SK-N-SH (cell line): Measurements from ENCODE around the gene CEP19. TPM values are rescaled to one million over a fixed set of nuclear protein-coding genes. Genes with fewer than 3 reads are reported as not detected.

Source experiments
- CTCF ChIA-PET: fragments of 300-600, 350-600 bp; formaldehyde crosslinking; extraction: SDS; loops from one replicate; lab custom pipeline; 2021; lab: Yijun Ruan, JAX
- POLR2A ChIA-PET: fragments of 350-600 bp; sonication (Branson Sonifier 250); formaldehyde crosslinking; extraction: SDS; loops from one replicate; lab custom pipeline; 2020; ENCODE audit warnings: antibody characterized with exemption, inconsistent platforms; lab: Yijun Ruan, JAX
- DNase-seq: peaks from one replicate; pipeline ENCODE4 v3.0.0; 2012
- H2AFZ ChIP-seq: fragments of 200-600 bp; sonication (generic); 2 replicates; pipeline ENCODE4 v1.8.1; 2016; ENCODE audit warnings: antibody characterized with exemption, mild to moderate bottlenecking, low read depth
- H3F3A ChIP-seq: fragments of 200-600 bp; sonication (generic); replicated peaks from 2 replicates; pipeline ENCODE3; 2016; ENCODE audit warnings: antibody characterized with exemption, mild to moderate bottlenecking; ENCODE audit not compliant: insufficient read depth
- H3K27ac ChIP-seq, 2 experiments: fragments of 200-500 bp in 1 of 2; fragments of 200-600 bp in 1 of 2; sonication (Bioruptor generic) in 1 of 2; sonication (generic), shearing (Covaris generic) in 1 of 2; 2 replicates each; pipeline versions ENCODE4 v1.5.1 to v1.6.1; 2014 to 2016; ENCODE audit warnings: low read depth in 2 of 2, inconsistent platforms in 1 of 2, low read length in 1 of 2, mild to moderate bottlenecking in 1 of 2, mixed read lengths in 1 of 2
- H3K27me3 ChIP-seq: fragments of 200-600 bp; sonication (generic), shearing (Covaris generic); 2 replicates; pipeline ENCODE4 v1.6.1; 2016; ENCODE audit warnings: mixed run types; ENCODE audit not compliant: insufficient read depth
- H3K36me3 ChIP-seq, 2 experiments: fragments of 200-500 bp in 1 of 2; fragments of 200-600 bp in 1 of 2; sonication (Bioruptor generic) in 1 of 2; sonication (generic) in 1 of 2; replicated peaks in 1 of 2; 2 replicates each; pipeline versions ENCODE3 to v1.5.1; 2014 to 2016; ENCODE audit warnings: low read length in 1 of 2, mild to moderate bottlenecking in 1 of 2; ENCODE audit not compliant: insufficient read depth in 2 of 2, control insufficient read depth in 1 of 2
- H3K4me1 ChIP-seq, 2 experiments: fragments of 200-500 bp in 1 of 2; fragments of 200-600 bp in 1 of 2; sonication (Bioruptor generic) in 1 of 2; sonication (generic), shearing (Covaris generic) in 1 of 2; 2 replicates each; pipeline versions ENCODE4 v1.5.1 to v1.6.1; 2014 to 2016; ENCODE audit warnings: low read depth in 1 of 2, low read length in 1 of 2, mixed run types in 1 of 2; ENCODE audit not compliant: insufficient read depth in 2 of 2, control insufficient read depth in 1 of 2
- H3K4me2 ChIP-seq: fragments of 200-600 bp; sonication (generic), shearing (Covaris generic); 2 replicates; pipeline ENCODE4 v1.6.1; 2017; ENCODE audit warnings: mixed run types
- H3K4me3 ChIP-seq, 2 experiments: fragments of 200-500 bp in 1 of 2; fragments of 200-600 bp in 1 of 2; sonication (Bioruptor generic) in 1 of 2; sonication (generic), shearing (Covaris generic) in 1 of 2; 2 replicates each; pipeline versions ENCODE4 v1.5.1 to v1.8.1; 2014 to 2016; ENCODE audit warnings: low read depth in 2 of 2, inconsistent platforms in 1 of 2, low read length in 1 of 2, mild to moderate bottlenecking in 1 of 2, mixed read lengths in 1 of 2, moderate library complexity in 1 of 2
- H3K79me2 ChIP-seq: fragments of 200-600 bp; sonication (generic); 2 replicates; pipeline ENCODE4 v1.8.1; 2017; ENCODE audit warnings: mild to moderate bottlenecking; ENCODE audit not compliant: insufficient read depth
- H3K9ac ChIP-seq: fragments of 200-600 bp; sonication (generic); 2 replicates; pipeline ENCODE4 v1.6.1; 2017; ENCODE audit warnings: mixed run types
- H3K9me2 ChIP-seq: fragments of 200-600 bp; sonication (generic); 2 replicates; pipeline ENCODE4 v1.6.1; 2017; ENCODE audit warnings: mixed run types
- H3K9me3 ChIP-seq: fragments of 200-600 bp; sonication (generic); 2 replicates; pipeline ENCODE4 v1.6.1; 2017; ENCODE audit warnings: mixed run types, mild to moderate bottlenecking, moderate library complexity
- H4K20me1 ChIP-seq: fragments of 200-600 bp; sonication (generic); 2 replicates; pipeline ENCODE4 v1.6.1; 2017; ENCODE audit warnings: mild to moderate bottlenecking, mixed run types; ENCODE audit not compliant: insufficient read depth
- CHD2 ChIP-seq: fragments of 150-350 bp; IDR thresholded peaks from 2 replicates; pipeline ENCODE4 v1.6.1; 2018; ENCODE audit warnings: low read length; ENCODE audit not compliant: partially characterized antibody
- EZH2phosphoT487 ChIP-seq: fragments of 200-600 bp; sonication (generic); IDR thresholded peaks from 2 replicates; pipeline ENCODE4 v1.6.1; 2017; ENCODE audit warnings: low read depth, mixed run types, mild to moderate bottlenecking, antibody characterized with exemption, moderate library complexity, borderline replicate concordance
- JUND ChIP-seq: IDR thresholded peaks from 2 replicates; pipeline ENCODE4 v1.4.0; 2012
- MEF2A ChIP-seq: IDR thresholded peaks from 2 replicates; pipeline ENCODE4 v1.4.0; 2012; ENCODE audit warnings: low read depth, borderline replicate concordance
- NFIC ChIP-seq: IDR thresholded peaks from 2 replicates; pipeline ENCODE4 v1.4.0; 2012; ENCODE audit warnings: borderline replicate concordance
- POLR2AphosphoS5 ChIP-seq: IDR thresholded peaks from 2 replicates; pipeline ENCODE4 v1.6.1; 2012; ENCODE audit warnings: low read depth, low read length
- RAD21 ChIP-seq: IDR thresholded peaks from 2 replicates; pipeline ENCODE4 v1.6.1; 2012; ENCODE audit warnings: mild to moderate bottlenecking, low read length
- RCOR1 ChIP-seq: fragments of 150-350 bp; IDR thresholded peaks from 2 replicates; pipeline ENCODE4 v1.6.1; 2017; ENCODE audit warnings: antibody characterized with exemption, low read length
- RFX5 ChIP-seq: IDR thresholded peaks from 2 replicates; pipeline ENCODE4 v1.6.1; 2012; ENCODE audit warnings: mild to moderate bottlenecking, improper control_type of control experiment, low read length
- RXRA ChIP-seq: IDR thresholded peaks from 2 replicates; pipeline ENCODE4 v1.4.0; 2012; ENCODE audit warnings: low read depth, mild to moderate bottlenecking, borderline replicate concordance
- SIN3A ChIP-seq: IDR thresholded peaks from 2 replicates; pipeline ENCODE4 v1.6.1; 2012; ENCODE audit warnings: low read depth, mild to moderate bottlenecking, low read length, moderate library complexity, borderline replicate concordance
- SMC3 ChIP-seq: IDR thresholded peaks from 2 replicates; pipeline ENCODE4 v1.6.1; 2012; ENCODE audit warnings: low read depth, low read length, improper control_type of control experiment
- TEAD4 ChIP-seq: IDR thresholded peaks from 2 replicates; pipeline ENCODE4 v1.4.0; 2012; ENCODE audit warnings: mild to moderate bottlenecking, borderline replicate concordance; ENCODE audit not compliant: insufficient read depth
- USF1 ChIP-seq: IDR thresholded peaks from 2 replicates; pipeline ENCODE4 v1.4.0; 2012; ENCODE audit warnings: low read depth, borderline replicate concordance
- ZBTB33 ChIP-seq: IDR thresholded peaks from 2 replicates; pipeline ENCODE4 v1.4.0; 2012; ENCODE audit warnings: low read depth, borderline replicate concordance
- WGBS: methylation state at CpG from one replicate; pipeline ENCODE4 v1.1.6; 2017; ENCODE audit warnings: low lambda C conversion rate; 5-methylcytosine and 5-hydroxymethylcytosine counted together
- polyA plus RNA-seq, 3 experiments: library from polyadenylated mRNA; depleted of rRNA; stranded (reverse); fragments of >200 nt; gene quantifications; 2 replicates each; pipeline ENCODE4 v1.2.3, GENCODE V29; 2012
- TF ChIP-seq, protein P1 (sequence below): IDR thresholded peaks from 2 replicates; pipeline ENCODE4 v1.6.1; 2012; ENCODE audit warnings: mild to moderate bottlenecking, low read depth, low read length, moderate library complexity
- TF ChIP-seq, protein P2 (sequence below): fragments of 150-350 bp; IDR thresholded peaks from 2 replicates; pipeline ENCODE4 v1.6.1; 2017; ENCODE audit warnings: antibody characterized with exemption, low read length, low read depth, borderline replicate concordance

CEP19 gene
- polyA plus RNA-seq, 1 of the 3 experiments (the other 2 are of a cell fraction), result 2.6 TPM

DNA sequence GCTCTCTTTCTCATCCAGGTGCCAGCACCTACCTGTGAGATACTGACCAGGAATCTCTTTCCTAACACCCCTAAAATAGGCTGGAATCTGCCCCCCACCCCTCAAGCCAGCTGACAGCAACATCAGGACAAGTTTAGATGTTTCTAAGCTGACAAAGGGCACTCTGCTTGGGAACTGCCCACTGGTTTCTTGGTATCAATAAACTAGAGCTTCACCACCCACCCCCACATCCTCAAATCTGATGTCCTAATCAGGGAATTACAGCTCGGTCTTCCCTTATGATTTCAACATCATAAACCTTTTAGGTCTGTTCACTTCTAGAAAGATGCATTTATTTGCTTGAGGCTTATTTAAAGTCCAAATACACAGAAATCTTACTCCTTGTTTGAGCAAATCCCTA lies 34.7 kb downstream of the CEP19 start:
- 67% methylated on average over 1 of the region's 1 CpG for WGBS
- no peaks in the 10 kb centered on the region; the same call in 1 of the 2 replicates for H3K27me3 ChIP-seq
- no peaks in the 10 kb centered on the region for H3K9me2 ChIP-seq
- no peaks in the 10 kb centered on the region for H3F3A ChIP-seq
- H3K79me2 ChIP-seq, result no peaks in the 10 kb centered on the region
- no peak overlapping the region for H3K27ac ChIP-seq
- ChIA-PET POLR2A (no interaction called here), CTCF (interaction anchor here (1.1 to 5.2 kb wide), 4 partner anchors 9 to 149 kb away, joined by 3 to 37 read pairs (median 12); no protein-coding TSS in a partner anchor)
- no peak overlapping the region for H3K4me2 ChIP-seq
- TF ChIP-seq JUND, result no peak
- TF ChIP-seq NFIC, result no peak
- no peak for TF ChIP-seq EZH2phosphoT487
- no peak for TF ChIP-seq MEF2A
- TF ChIP-seq, protein P1, sequence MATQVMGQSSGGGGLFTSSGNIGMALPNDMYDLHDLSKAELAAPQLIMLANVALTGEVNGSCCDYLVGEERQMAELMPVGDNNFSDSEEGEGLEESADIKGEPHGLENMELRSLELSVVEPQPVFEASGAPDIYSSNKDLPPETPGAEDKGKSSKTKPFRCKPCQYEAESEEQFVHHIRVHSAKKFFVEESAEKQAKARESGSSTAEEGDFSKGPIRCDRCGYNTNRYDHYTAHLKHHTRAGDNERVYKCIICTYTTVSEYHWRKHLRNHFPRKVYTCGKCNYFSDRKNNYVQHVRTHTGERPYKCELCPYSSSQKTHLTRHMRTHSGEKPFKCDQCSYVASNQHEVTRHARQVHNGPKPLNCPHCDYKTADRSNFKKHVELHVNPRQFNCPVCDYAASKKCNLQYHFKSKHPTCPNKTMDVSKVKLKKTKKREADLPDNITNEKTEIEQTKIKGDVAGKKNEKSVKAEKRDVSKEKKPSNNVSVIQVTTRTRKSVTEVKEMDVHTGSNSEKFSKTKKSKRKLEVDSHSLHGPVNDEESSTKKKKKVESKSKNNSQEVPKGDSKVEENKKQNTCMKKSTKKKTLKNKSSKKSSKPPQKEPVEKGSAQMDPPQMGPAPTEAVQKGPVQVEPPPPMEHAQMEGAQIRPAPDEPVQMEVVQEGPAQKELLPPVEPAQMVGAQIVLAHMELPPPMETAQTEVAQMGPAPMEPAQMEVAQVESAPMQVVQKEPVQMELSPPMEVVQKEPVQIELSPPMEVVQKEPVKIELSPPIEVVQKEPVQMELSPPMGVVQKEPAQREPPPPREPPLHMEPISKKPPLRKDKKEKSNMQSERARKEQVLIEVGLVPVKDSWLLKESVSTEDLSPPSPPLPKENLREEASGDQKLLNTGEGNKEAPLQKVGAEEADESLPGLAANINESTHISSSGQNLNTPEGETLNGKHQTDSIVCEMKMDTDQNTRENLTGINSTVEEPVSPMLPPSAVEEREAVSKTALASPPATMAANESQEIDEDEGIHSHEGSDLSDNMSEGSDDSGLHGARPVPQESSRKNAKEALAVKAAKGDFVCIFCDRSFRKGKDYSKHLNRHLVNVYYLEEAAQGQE, result no peak
- H2AFZ ChIP-seq, result no peak overlapping the region
- no peak for DNase-seq
- no peaks in the 10 kb centered on the region for H3K36me3 ChIP-seq
- no peaks in the 10 kb centered on the region for H3K4me1 ChIP-seq
- no peaks in the 10 kb centered on the region for H3K9me3 ChIP-seq
- no peaks in the 10 kb centered on the region for H4K20me1 ChIP-seq
- no peak overlapping the region for H3K4me3 ChIP-seq
- H3K9ac ChIP-seq, result no peak overlapping the region

DNA sequence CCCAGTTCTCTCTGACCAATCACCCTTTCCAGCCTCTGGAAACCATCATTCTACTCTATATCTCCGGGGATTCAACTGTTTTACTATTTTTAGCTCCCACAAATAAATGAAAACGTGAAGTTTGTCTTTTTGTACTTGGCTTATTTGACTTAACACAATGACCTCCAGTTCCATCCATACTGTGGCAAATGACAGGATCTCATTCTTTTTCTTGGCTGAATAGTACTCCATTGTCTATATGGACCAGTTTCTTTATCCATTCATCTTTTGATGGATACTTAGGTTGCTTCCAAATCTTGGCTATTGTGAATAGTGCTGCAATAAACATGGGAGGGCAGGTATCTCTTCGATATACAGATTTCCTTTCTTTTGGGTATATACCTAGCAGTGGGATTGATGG lies 38.4 kb downstream of the CEP19 start:
- H3K27me3 ChIP-seq, result no peaks in the 10 kb centered on the region; the same call in 1 of the 2 replicates
- H3K4me3 ChIP-seq, result no peak overlapping the region
- no peak overlapping the region for H3K9ac ChIP-seq
- POLR2A ChIA-PET, result no interaction called here
- no peak overlapping the region for H3K27ac ChIP-seq
- H3K9me3 ChIP-seq, result no peaks in the 10 kb centered on the region
- CTCF ChIA-PET, result interaction anchor here (5.2 kb wide), 1 partner anchor 13 kb away, joined by 37 read pairs; no protein-coding TSS in a partner anchor
- H3K9me2 ChIP-seq, result no peaks in the 10 kb centered on the region
- H3F3A ChIP-seq, result no peaks in the 10 kb centered on the region
- H3K36me3 ChIP-seq, result no peaks in the 10 kb centered on the region
- no peaks in the 10 kb centered on the region for H3K79me2 ChIP-seq
- H3K4me2 ChIP-seq, result no peak overlapping the region
- no peak overlapping the region for H2AFZ ChIP-seq
- TF ChIP-seq POLR2AphosphoS5 (no peak), EZH2phosphoT487 (no peak), RAD21 (no peak), SIN3A (no peak), RFX5 (no peak), ZBTB33 (no peak), USF1 (no peak), TEAD4 (no peak), RCOR1 (no peak), RXRA (no peak), SMC3 (no peak), CHD2 (no peak)
- TF ChIP-seq, protein P2, sequence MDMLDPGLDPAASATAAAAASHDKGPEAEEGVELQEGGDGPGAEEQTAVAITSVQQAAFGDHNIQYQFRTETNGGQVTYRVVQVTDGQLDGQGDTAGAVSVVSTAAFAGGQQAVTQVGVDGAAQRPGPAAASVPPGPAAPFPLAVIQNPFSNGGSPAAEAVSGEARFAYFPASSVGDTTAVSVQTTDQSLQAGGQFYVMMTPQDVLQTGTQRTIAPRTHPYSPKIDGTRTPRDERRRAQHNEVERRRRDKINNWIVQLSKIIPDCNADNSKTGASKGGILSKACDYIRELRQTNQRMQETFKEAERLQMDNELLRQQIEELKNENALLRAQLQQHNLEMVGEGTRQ, result no peak
- TF ChIP-seq, all 33 proteins: peak for 0
- WGBS, result 61% methylated on average over 3 of the region's 3 CpGs
- no peaks in the 10 kb centered on the region for H3K4me1 ChIP-seq
- no peak for DNase-seq
- H4K20me1 ChIP-seq, result no peaks in the 10 kb centered on the region
